Measurements from ENCODE around the gene CENPH.
"Not testable (repeated sequence)": the region's sequence is repeated elsewhere in the genome, so short reads cannot be mapped to it uniquely, and the experiment has no call there.

Gene CENPH, protein sequence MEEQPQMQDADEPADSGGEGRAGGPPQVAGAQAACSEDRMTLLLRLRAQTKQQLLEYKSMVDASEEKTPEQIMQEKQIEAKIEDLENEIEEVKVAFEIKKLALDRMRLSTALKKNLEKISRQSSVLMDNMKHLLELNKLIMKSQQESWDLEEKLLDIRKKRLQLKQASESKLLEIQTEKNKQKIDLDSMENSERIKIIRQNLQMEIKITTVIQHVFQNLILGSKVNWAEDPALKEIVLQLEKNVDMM

DNA sequence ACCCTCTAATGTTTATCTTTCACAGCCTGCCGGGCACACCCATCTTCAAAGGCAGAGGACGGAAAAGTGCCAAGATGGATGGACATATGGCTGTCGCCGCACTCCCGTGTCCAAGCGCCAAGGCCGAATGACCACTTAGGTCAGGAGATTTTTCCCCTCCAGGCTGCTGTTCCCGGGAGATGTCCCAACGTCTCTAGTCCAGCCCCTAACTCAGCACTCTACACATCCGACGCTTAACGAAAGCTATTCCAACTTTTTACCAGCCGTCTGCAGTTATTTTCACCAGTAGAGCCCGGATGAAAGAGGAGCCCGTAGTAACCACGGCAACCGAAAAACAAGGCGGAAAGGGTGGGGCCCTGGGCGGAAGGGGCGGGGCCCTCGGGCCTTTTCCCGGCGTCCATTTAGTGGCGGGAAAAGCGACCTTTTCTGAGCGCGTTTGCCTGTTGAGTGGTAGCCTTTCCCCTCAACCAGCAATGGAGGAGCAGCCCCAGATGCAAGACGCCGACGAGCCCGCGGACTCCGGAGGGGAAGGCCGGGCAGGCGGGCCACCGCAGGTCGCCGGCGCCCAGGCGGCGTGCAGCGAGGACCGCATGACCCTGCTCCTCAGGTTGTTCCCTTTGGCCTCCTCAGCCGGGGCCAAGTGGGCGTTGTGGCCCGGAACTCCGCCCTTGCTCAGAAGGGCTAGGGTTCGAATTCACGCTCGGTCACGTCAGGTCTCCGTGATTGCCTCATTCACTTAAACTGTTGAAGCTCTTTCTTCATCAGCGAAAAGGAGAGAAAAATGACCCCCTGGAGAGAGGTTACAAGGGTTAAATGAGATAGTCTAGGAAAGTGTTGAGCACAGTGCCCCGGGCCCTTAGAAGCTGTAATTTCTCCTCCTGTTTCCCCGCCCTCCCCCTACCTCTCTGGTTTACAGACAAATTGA lies at the start of gene CENPH:
Gene CENPH (plus strand): TSS at position 422 of the 925 bp plus-strand sequence. CDS start 52 bp downstream, at position 474.
- DNase-seq (ENCODE audit: low read depth in 2 of 2), result peak; percentile 91 to 93

GRCh38 chr5:69140239-69140638 lies 49.1 kb upstream of the CENPH start:
- not testable (repeated sequence) for DNase-seq (ENCODE audit: low read depth in 2 of 2)

- DNase-seq (ENCODE audit: low read depth in 2 of 2), result no peak
Observed at GRCh38 chr5:69140827-69141226, 48.6 kb upstream of the CENPH start.

DNA sequence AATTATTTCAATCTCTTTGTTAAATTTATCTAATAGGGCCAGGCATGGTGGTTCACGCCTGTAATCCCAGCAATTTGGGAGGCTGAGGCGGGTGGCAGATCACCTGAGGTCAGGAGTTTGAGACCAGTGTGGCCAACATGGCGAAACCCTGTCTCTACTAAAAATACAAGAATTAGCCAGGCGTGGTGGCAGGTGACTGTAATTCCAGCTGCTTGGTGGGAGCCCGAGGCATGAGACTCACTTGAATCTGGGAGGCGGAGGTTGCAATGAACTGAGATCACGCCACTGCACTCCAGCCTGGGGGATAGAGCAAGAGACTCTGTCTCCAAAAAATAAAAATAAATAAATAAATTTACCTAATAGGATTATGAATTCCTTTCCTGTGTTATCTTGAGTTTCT lies 40.8 kb upstream of the CENPH start:
- DNase-seq (ENCODE audit: low read depth in 2 of 2), result not testable (repeated sequence)

- DNase-seq (ENCODE audit: low read depth in 2 of 2), result no peak
Observed at GRCh38 chr5:69148981-69149675, 40.3 kb upstream of the CENPH start.

GRCh38 chr5:69149676-69150010 lies 39.7 kb upstream of the CENPH start:
- DNase-seq (ENCODE audit: low read depth in 2 of 2), result no peak

DNA sequence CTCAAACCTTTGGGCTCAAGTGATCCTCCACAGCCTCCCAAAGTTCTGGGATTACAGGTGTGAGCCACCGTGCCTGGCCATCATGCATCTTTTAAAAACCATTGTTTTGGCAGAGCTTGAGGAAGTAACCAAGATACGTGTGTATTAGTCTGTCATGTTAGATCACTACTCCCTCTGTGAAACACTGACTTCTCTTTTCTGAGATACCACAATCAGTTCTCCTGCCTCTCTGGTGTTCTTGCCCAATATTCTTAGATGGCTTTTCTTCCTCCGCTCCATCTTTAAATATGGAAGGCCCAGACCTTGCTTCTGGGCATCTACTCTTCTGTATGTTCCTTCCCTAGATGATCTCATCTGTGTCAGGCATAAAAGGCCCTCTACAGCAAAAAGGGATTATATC lies 36.7 kb upstream of the CENPH start:
- DNase-seq (ENCODE audit: low read depth in 2 of 2), result no peak

DNA sequence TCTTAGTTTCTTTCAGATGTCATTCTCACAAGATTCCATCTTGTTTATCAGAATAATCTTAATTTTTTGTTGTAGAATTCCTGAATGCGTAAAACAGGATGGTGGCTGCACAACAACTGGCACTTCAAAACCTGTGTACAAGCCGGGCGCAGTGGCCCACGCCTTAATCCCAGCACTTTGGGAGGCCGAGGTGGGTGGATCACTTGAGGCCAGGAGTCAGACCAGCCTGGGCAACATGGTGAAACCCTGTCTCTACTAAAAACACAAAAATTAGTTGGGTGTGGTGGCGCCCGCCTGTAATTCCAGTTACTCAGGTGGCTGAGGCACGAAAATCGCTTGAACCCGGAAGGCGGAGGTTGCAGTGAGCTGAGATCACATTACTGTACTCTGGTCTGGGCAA lies 32.9 kb upstream of the CENPH start:
- DNase-seq (ENCODE audit: low read depth in 2 of 2), result no peak

DNA sequence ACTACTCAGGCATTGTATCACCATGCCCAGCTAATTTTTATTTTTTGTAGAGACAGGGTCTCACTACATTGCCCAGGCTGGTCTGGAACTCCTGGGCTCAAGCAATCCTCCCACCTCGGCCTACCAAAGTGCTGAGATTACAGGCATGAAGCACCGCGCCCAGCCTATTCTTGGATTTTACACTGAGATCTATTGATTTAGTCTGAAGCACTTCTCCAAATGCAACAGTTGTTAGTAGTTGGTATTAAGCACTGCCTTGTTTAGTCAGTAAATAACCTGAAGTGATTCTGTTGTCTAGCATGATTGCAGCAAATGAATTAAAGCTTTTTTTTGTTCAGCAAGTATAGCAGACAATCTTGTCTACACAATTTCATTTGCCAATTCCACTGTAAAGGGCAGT lies 31.3 kb upstream of the CENPH start:
- no peak for DNase-seq (ENCODE audit: low read depth in 2 of 2)

DNA sequence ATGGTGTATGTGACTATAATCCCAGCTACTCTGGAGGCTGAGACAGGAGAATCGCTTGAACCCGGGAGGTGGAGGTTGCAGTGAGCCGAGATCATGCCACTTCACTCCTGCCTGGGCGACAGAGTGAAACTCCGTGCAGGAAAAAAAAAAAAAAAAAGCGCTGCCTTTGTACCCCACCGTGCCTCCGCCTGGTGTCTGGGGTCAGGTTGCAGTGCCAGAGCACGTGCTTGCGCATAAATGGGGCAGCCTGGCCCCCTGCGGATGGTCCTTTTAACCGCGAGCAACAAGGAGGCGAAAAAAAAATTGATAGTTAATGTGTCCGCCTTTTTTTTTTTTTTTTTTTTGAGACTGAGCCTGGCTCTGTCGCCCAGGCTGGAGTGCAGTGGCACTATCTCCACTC lies 28.7 kb upstream of the CENPH start:
- DNase-seq (ENCODE audit: low read depth in 2 of 2), result no peak

DNA sequence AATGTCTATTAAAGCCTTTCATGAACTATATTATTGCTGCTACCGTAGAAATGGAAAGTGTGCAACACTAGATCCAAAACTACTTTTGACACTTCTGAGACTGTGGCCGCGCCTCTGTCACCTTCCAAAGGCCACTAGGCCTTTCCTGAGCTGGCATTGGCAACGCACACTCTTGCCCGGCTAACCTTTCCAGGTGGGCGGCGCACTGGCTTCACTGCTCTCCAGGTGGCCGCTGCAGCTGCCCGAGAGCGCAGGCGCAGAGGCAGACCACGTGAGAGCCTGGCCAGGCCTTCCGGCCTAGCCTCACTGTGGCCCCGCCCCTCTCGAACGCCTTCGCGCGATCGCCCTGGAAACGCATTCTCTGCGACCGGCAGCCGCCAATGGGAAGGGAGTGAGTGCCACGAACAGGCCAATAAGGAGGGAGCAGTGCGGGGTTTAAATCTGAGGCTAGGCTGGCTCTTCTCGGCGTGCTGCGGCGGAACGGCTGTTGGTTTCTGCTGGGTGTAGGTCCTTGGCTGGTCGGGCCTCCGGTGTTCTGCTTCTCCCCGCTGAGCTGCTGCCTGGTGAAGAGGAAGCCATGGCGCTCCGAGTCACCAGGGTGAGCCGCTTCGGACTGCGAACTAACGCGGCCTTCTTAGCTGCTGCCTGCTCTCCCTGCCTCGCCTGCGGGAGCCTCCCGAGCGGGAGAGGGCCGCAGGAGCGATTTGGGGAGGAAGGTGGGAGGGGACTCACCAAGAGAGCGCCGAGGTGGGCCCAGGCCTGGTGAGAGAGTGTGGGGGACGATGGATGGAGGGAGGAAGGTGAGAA lies 22.5 kb upstream of the CENPH start, which contains the start of gene CCNB1:
Gene CCNB1 (plus strand): TSS at position 465 of the 807 bp plus-strand sequence. CDS start 113 bp downstream, at position 578.
- peak; percentile 95 to 98 for DNase-seq (ENCODE audit: low read depth in 2 of 2)

- DNase-seq (ENCODE audit: low read depth in 2 of 2), result no peak
Observed at GRCh38 chr5:69167493-69167855, 21.9 kb upstream of the CENPH start.

DNA sequence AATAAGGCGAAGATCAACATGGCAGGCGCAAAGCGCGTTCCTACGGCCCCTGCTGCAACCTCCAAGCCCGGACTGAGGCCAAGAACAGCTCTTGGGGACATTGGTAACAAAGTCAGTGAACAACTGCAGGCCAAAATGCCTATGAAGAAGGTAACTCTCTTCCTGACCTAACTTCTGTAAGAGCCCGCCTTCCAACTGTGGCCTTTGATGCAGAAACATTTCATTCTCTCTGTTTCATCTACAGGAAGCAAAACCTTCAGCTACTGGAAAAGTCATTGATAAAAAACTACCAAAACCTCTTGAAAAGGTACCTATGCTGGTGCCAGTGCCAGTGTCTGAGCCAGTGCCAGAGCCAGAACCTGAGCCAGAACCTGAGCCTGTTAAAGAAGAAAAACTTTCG lies 21.5 kb upstream of the CENPH start:
- DNase-seq (ENCODE audit: low read depth in 2 of 2), result no peak

- no peak for DNase-seq (ENCODE audit: low read depth in 2 of 2)
Observed at GRCh38 chr5:69170495-69170894, 18.9 kb upstream of the CENPH start.

DNA sequence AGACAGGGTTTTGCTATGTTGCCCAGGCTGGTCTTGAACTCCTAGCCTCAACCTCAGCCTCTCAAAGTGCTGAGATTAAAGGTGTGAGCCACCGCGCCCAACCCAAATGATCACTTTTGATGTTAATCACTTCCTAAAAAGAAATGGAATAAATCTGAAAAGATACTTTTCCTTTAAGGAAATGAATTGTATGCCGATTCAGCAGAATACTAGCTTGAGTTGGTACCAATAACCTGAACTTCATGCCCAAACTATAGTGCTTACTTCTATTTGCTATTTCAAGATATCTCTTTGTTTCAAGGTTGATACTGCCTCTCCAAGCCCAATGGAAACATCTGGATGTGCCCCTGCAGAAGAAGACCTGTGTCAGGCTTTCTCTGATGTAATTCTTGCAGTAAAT lies 18.4 kb upstream of the CENPH start:
- DNase-seq (ENCODE audit: low read depth in 2 of 2), result no peak

DNA sequence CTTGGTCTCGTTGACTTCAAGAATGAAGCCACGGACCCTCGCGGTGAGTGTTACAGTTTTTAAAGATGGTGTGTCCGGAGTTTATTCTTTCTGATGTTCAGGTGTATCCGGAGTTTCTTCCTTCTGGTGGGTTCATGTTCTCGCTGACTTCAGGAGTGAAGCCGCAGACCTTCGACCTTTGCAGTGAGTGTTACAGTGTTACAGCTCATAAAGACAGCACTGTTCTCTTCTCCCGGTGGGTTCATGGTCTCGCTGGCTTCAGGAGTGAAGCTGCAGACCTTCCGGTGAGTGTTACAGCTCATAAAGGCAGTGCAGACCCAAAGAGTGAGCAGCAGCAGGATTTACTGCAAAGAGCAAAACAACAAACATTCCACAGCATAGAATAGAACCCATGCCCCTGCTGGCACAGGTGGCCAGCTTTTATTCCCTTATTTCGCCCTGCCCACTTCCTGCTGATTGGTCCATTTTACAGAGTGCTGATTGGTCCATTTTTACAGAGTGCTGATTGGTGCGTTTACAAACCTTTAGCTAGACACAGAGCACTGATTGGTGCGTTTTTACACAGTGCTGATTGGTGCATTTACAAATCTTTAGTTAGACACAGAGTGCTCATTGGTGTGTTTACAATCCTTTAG lies 7.6 kb upstream of the CENPH start:
- DNase-seq (ENCODE audit: low read depth in 2 of 2), result not testable (repeated sequence)

GRCh38 chr5:69184621-69185020 lies 4.8 kb upstream of the CENPH start:
- no peak for DNase-seq (ENCODE audit: low read depth in 2 of 2)

- no peak for DNase-seq (ENCODE audit: low read depth in 2 of 2)
Observed at GRCh38 chr5:69187342-69187741, 2.0 kb upstream of the CENPH start.

- DNase-seq (ENCODE audit: low read depth in 2 of 2), result no peak
Observed at GRCh38 chr5:69188811-69189161, 597 bp upstream of the CENPH start.

- DNase-seq (ENCODE audit: low read depth in 2 of 2), result no peak
Observed at GRCh38 chr5:69202497-69202896, 13.1 kb downstream of the CENPH start.

DNA sequence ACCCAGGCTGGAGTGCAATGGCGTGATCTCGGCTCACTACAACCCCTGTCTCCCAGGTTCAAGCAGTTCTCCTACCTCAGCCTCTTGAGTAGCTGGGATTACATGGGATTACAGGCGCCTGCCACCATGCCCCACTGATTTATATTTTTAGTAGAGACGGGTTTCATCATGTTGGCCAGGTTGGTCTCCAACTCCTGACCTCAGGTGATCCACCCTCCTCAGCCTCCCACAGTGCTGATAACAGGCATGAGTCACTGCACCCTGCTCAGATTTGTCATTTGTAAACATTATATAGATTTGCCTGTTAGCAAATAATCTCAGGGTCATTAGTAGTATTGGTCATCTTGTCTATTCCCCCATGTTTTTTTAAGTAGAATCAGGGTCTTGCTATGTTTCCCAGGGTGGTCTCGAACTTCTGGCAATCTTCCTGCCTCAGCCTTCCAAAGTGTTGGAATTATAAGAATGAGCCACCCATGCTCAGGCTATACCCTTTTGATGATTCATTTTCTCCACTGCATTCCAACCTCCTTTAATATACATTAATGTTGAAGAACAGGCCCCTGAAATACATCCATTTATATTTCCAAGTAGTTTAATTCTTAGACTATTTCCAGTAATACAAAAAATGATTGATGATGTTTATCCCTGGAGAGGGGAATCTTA lies 17.3 kb downstream of the CENPH start:
- DNase-seq (ENCODE audit: low read depth in 2 of 2), result no peak
